GM23248 (cell line): Measurements from ENCODE around the gene STOM. TPM values are rescaled to one million over a fixed set of nuclear protein-coding genes. Genes with fewer than 3 reads are reported as not detected.

Experiments used
- DNase-seq: peaks from one replicate; pipeline ENCODE4 v3.0.0-alpha.2; 2015
- H2AFZ ChIP-seq: fragments of 200-600 bp; sonication (generic); 2 replicates; pipeline ENCODE4 v1.6.1; 2016; ENCODE audit warnings: antibody characterized with exemption
- H3F3A ChIP-seq: fragments of 200-600 bp; sonication (generic); 2 replicates; pipeline ENCODE4 v1.6.1; 2016; ENCODE audit warnings: mild to moderate bottlenecking, antibody characterized with exemption, mixed run types; ENCODE audit not compliant: insufficient read depth
- H3K27ac ChIP-seq: fragments of 200-600 bp; sonication (generic); 2 replicates; pipeline ENCODE4 v1.5.1; 2016; ENCODE audit warnings: mild to moderate bottlenecking
- H3K27me3 ChIP-seq: fragments of 200-600 bp; sonication (generic); replicated peaks from 2 replicates; pipeline ENCODE4 v1.6.1; 2016; ENCODE audit warnings: mild to moderate bottlenecking; ENCODE audit not compliant: insufficient read depth
- H3K36me3 ChIP-seq: fragments of 200-600 bp; sonication (generic); 2 replicates; pipeline ENCODE4 v1.6.1; 2016; ENCODE audit warnings: low read depth, mild to moderate bottlenecking
- H3K4me1 ChIP-seq: fragments of 200-600 bp; sonication (generic); 2 replicates; pipeline ENCODE4 v1.6.1; 2016; ENCODE audit warnings: mild to moderate bottlenecking; ENCODE audit not compliant: insufficient read depth
- H3K4me2 ChIP-seq: fragments of 200-600 bp; sonication (generic); one replicate; pipeline ENCODE4 v1.6.1; 2016; ENCODE audit warnings: mild to moderate bottlenecking; ENCODE audit not compliant: unreplicated experiment
- H3K4me3 ChIP-seq: fragments of 200-600 bp; sonication (generic); 2 replicates; pipeline ENCODE4 v1.5.1; 2016; ENCODE audit warnings: mild to moderate bottlenecking
- H3K79me2 ChIP-seq: fragments of 200-600 bp; sonication (generic); 2 replicates; pipeline ENCODE4 v1.6.1; 2016; ENCODE audit warnings: mild to moderate bottlenecking; ENCODE audit not compliant: insufficient read depth
- H3K9ac ChIP-seq: fragments of 200-600 bp; sonication (generic); 2 replicates; pipeline ENCODE4 v1.6.1; 2016; ENCODE audit warnings: mild to moderate bottlenecking
- H3K9me2 ChIP-seq: fragments of 200-600 bp; sonication (generic); 2 replicates; pipeline ENCODE4 v1.6.1; 2016; ENCODE audit warnings: mixed run types, mild to moderate bottlenecking, moderate library complexity; ENCODE audit not compliant: insufficient read depth
- H3K9me3 ChIP-seq: fragments of 200-600 bp; sonication (generic); one replicate; pipeline ENCODE4 v1.6.1; 2017; ENCODE audit warnings: low read depth
- H4K20me1 ChIP-seq: fragments of 200-600 bp; sonication (generic); 2 replicates; pipeline ENCODE4 v1.6.0; 2016; ENCODE audit not compliant: insufficient read depth
- EZH2 ChIP-seq: fragments of 200-600 bp; sonication (generic); IDR thresholded peaks from 2 replicates; pipeline ENCODE4 v1.6.1; 2018; ENCODE audit warnings: antibody characterized with exemption, mild to moderate bottlenecking; ENCODE audit not compliant: insufficient read depth, poor library complexity, severe bottlenecking
- EZH2phosphoT487 ChIP-seq: fragments of 200-600 bp; sonication (generic); IDR thresholded peaks from 2 replicates; pipeline ENCODE4 v1.6.1; 2018; ENCODE audit warnings: antibody characterized with exemption, moderate library complexity, mild to moderate bottlenecking, low read depth; ENCODE audit not compliant: insufficient read depth
- WGBS, 2 experiments: methylation state at CpG; one replicate each; pipeline ENCODE4 v1.1.6; 2015 to 2017; ENCODE audit warnings: low lambda C conversion rate in 2 of 2, low coverage in 1 of 2; ENCODE audit errors: missing lambda C conversion rate in 2 of 2; 5-methylcytosine and 5-hydroxymethylcytosine counted together
- in situ Hi-C: fragments of 300-500 bp; cut with MboI; formaldehyde crosslinking; loops from 2 replicates; pipeline ENCODE4 v1.15.0; 2020
- polyA plus RNA-seq: library from polyadenylated mRNA; unstranded; fragments of >200 nt; fragmentation: Nextera tagmentation; extraction: Ambion mirVana; gene quantifications from 2 replicates; pipeline ENCODE4 v1.2.1, GENCODE V29; 2016
- total RNA-seq: library from RNA; depleted of rRNA; stranded (reverse); fragments of >200 nt; shearing (Covaris generic); gene quantifications from 2 replicates; pipeline ENCODE4 v1.2.3, GENCODE V29; 2014

Gene STOM
- total and polyA plus RNA-seq, 2 experiments from 2014 or later, result 58.0 to 68.5 TPM

- Histone ChIP-seq H3K27ac (peak overlapping the region; percentile 68), H3F3A (peaks cover 22% of the 10 kb centered on the region), H3K4me3 (no peak overlapping the region), H3K4me1 (peaks cover 29% of the 10 kb centered on the region), H3K79me2 (no peaks in the 10 kb centered on the region), H3K27me3 (no peaks in the 10 kb centered on the region), H3K36me3 (peaks cover 39% of the 10 kb centered on the region), H3K9ac (peak overlapping the region; percentile 48), H3K9me3 (no peaks in the 10 kb centered on the region), H3K4me2 (no peak overlapping the region), H3K9me2 (no peaks in the 10 kb centered on the region), H2AFZ (no peak overlapping the region), H4K20me1 (no peaks in the 10 kb centered on the region)
- no peak for TF ChIP-seq EZH2
- in situ Hi-C loops, result no loop called here
- DNase-seq, result no peak
- WGBS, 2 experiments, result 87% methylated on average over 10 to 11 of the region's 11 CpGs
These were observed 43.0 kb downstream of the STOM start for GRCh38 chr9:121326901-121327613.

- H3K9me3 ChIP-seq, result no peaks in the 10 kb centered on the region
- peak overlapping the region; percentile 68 for H3K27ac ChIP-seq
- TF ChIP-seq EZH2 (no peak), EZH2phosphoT487 (no peak)
- H3K4me1 ChIP-seq, result peaks cover 33% of the 10 kb centered on the region
- peak overlapping the region; percentile 50 for H3K9ac ChIP-seq
- H3K79me2 ChIP-seq, result no peaks in the 10 kb centered on the region
- WGBS, 2 experiments, result 18 to 30% methylated on average over 17 to 19 of the region's 19 CpGs
- DNase-seq, result peak; percentile 93
- no peaks in the 10 kb centered on the region for H3K27me3 ChIP-seq
- H2AFZ ChIP-seq, result no peak overlapping the region
- in situ Hi-C loops, result no loop called here
- no peak overlapping the region for H3K4me3 ChIP-seq
- H3K36me3 ChIP-seq, result peaks cover 44% of the 10 kb centered on the region
- H3F3A ChIP-seq, result peaks cover 26% of the 10 kb centered on the region
- H3K9me2 ChIP-seq, result no peaks in the 10 kb centered on the region
- peak overlapping the region; percentile 12 for H3K4me2 ChIP-seq
- H4K20me1 ChIP-seq, result no peaks in the 10 kb centered on the region
These were observed 43.8 kb downstream of the STOM start for GRCh38 chr9:121326130-121326838.

- Histone ChIP-seq H3K4me2 (peak overlapping the region; percentile 12), H3F3A (peaks cover 26% of the 10 kb centered on the region), H3K4me1 (peaks cover 33% of the 10 kb centered on the region), H3K27me3 (no peaks in the 10 kb centered on the region), H3K36me3 (peaks cover 45% of the 10 kb centered on the region), H3K79me2 (no peaks in the 10 kb centered on the region), H3K9me3 (no peaks in the 10 kb centered on the region), H3K9me2 (no peaks in the 10 kb centered on the region), H2AFZ (no peak overlapping the region), H3K9ac (peak overlapping the region; percentile 50), H3K27ac (peak overlapping the region; percentile 68), H4K20me1 (no peaks in the 10 kb centered on the region), H3K4me3 (no peak overlapping the region)
- TF ChIP-seq EZH2, result no peak
- no peak for TF ChIP-seq EZH2phosphoT487
- no peak for DNase-seq
- in situ Hi-C loops, result no loop called here
- 77 to 80% methylated on average over 7 of the region's 7 CpGs for WGBS, 2 experiments
These were observed 44.7 kb downstream of the STOM start for GRCh38 chr9:121325387-121325786.

GRCh38 chr9:121324755-121325154 is 45.3 kb downstream of the STOM start:
- in situ Hi-C loops, result loop anchor here (25.0 kb wide), 1 partner anchor 112 kb away; the partner anchor contains the start of gene RAB14
- 71 to 81% methylated on average over 2 of the region's 2 CpGs for WGBS, 2 experiments

More at GRCh38 chr9:121324755-121325154, 45.3 kb downstream of the STOM start:
- no peaks in the 10 kb centered on the region for H3K79me2 ChIP-seq
- H3K27me3 ChIP-seq, result no peaks in the 10 kb centered on the region
- H3K9me2 ChIP-seq, result no peaks in the 10 kb centered on the region
- no peak overlapping the region for H3K4me2 ChIP-seq
- H2AFZ ChIP-seq, result no peak overlapping the region
- no peak overlapping the region for H3K9ac ChIP-seq
- TF ChIP-seq EZH2phosphoT487, result no peak
- TF ChIP-seq EZH2, result no peak
- H3F3A ChIP-seq, result peaks cover 27% of the 10 kb centered on the region
- DNase-seq, result no peak
- peaks cover 33% of the 10 kb centered on the region for H3K4me1 ChIP-seq
- H3K4me3 ChIP-seq, result no peak overlapping the region
- H3K9me3 ChIP-seq, result no peaks in the 10 kb centered on the region
- no peaks in the 10 kb centered on the region for H4K20me1 ChIP-seq
- H3K27ac ChIP-seq, result no peak overlapping the region
- peaks cover 42% of the 10 kb centered on the region for H3K36me3 ChIP-seq
